Stomach (tissue), 9 donors: ENCODE data around the gene TPBG. TPM values are rescaled to one million over a fixed set of nuclear protein-coding genes. Genes with fewer than 3 reads are reported as not detected.

Source experiments
- DNase-seq, 2 donors: peaks; one replicate each; pipeline versions ENCODE4 v3.0.0 to v3.0.0-alpha.2; 2013 to 2019
- H3K27ac ChIP-seq, 5 donors: fragments of 200-600 bp in 4 of 5; sonication (generic) in 4 of 5; one replicate each; pipeline ENCODE4 v1.5.1; 2013 to 2019; ENCODE audit warnings: mild to moderate bottlenecking in 1 of 5, moderate library complexity in 1 of 5
- H3K27me3 ChIP-seq, 3 donors: fragments of 200-600 bp; sonication (generic); one replicate each; pipeline ENCODE4 v1.5.1; 2017 to 2019; ENCODE audit warnings: mixed run types in 1 of 3
- H3K36me3 ChIP-seq, 4 donors: fragments of 200-600 bp; sonication (generic); 1 replicate in 3 of 4; 2 replicates in 1 of 4; pipeline ENCODE4 v1.5.1; 2016 to 2019
- H3K4me1 ChIP-seq, 4 donors: fragments of 200-600 bp; sonication (generic); one replicate each; pipeline ENCODE4 v1.5.1; 2016 to 2019
- H3K4me3 ChIP-seq, 4 donors: fragments of 200-600 bp; sonication (generic) in 3 of 4; one replicate each; pipeline ENCODE4 v1.5.1; 2016 to 2019; ENCODE audit warnings: mild to moderate bottlenecking in 1 of 4
- H3K9me3 ChIP-seq, 4 donors: fragments of 200-600 bp; sonication (generic); one replicate each; pipeline ENCODE4 v1.5.1; 2016 to 2019
- CTCF ChIP-seq, 7 experiments: fragments of 450-650 bp in 4 of 7; fragments of 200-600 bp in 3 of 7; sonication (generic) in 3 of 7; IDR thresholded peaks; one replicate each; pipeline ENCODE4 v1.5.1; 2016 to 2019; ENCODE audit warnings: antibody characterized with exemption in 7 of 7, control low read depth in 2 of 7, mild to moderate bottlenecking in 1 of 7
- EP300 ChIP-seq: sonication (generic); formaldehyde crosslinking; IDR thresholded peaks from one replicate; pipeline ENCODE4 v1.6.1; 2017; ENCODE audit warnings: antibody characterized with exemption
- POLR2A ChIP-seq, 4 donors: fragments of 450-650 bp; IDR thresholded peaks; one replicate each; pipeline ENCODE4 v1.6.1; 2016; ENCODE audit warnings: antibody characterized with exemption in 4 of 4, control low read depth in 2 of 4, mild to moderate bottlenecking in 1 of 4, moderate library complexity in 1 of 4
- POLR2AphosphoS5 ChIP-seq, 3 donors: sonication (generic); formaldehyde crosslinking; IDR thresholded peaks; one replicate each; pipeline ENCODE4 v1.6.1; 2016; ENCODE audit warnings: antibody characterized with exemption in 3 of 3
- WGBS, 5 donors: extraction: QIAGEN DNeasy Blood & Tissue Kit in 3 of 5; methylation state at CpG; one replicate each; pipeline versions ENCODE4 v1.1.5 to v1.1.7; 2013 to 2018; 5-methylcytosine and 5-hydroxymethylcytosine counted together
- intact Hi-C: fragments of 100-400 bp; cut with DNase I; formaldehyde crosslinking; loops from one replicate; pipeline ENCODE4 v1.15.1; 2023; ENCODE audit warnings: low total_unique reads
- polyA plus RNA-seq, 3 donors: library from polyadenylated mRNA; stranded (reverse); fragments of 200-250 nt; gene quantifications; one replicate each; pipeline ENCODE4 v1.2.3, GENCODE V29; 2013
- total RNA-seq, 5 donors: library from RNA; depleted of rRNA; stranded (reverse); fragments of >200 nt; gene quantifications; one replicate each; pipeline versions ENCODE4 v1.1.0 to v1.2.3, GENCODE V29; 2014 to 2016
- donor health status: healthy with polysubstance abuse.
- donor health status: Bipolar disorder and iron deficiency.
- donor health status: healthy.

The TPBG gene
- total and polyA plus RNA-seq, 8 donors = 1.4 to 21.2 (median 8.5) TPM

- no peaks in the 10 kb centered on the region for H3K4me1 ChIP-seq
- H3K27me3 ChIP-seq = no peaks in the 10 kb centered on the region
- WGBS, 5 donors = 81 to 91% (median 88%) methylated on average over 6 of the region's 6 CpGs
- TF ChIP-seq CTCF (IDR thresholded peaks at IDR 0.05) (no peak), POLR2AphosphoS5 (IDR thresholded peaks at IDR 0.05) (no peak), EP300 (no peak), POLR2A (IDR thresholded peaks at IDR 0.05) (no peak)
- no peak overlapping the region for H3K27ac ChIP-seq
- intact Hi-C loops = no loop called here
- H3K36me3 ChIP-seq = no peaks in the 10 kb centered on the region
- no peak overlapping the region for H3K4me3 ChIP-seq
- no peak for DNase-seq
- no peaks in the 10 kb centered on the region for H3K9me3 ChIP-seq
These were observed 15.5 kb upstream of the TPBG start for GRCh38 chr6:82348130-82348529.

- Histone ChIP-seq H3K4me3 (no peak overlapping the region), H3K9me3 (no peaks in the 10 kb centered on the region), H3K36me3 (no peaks in the 10 kb centered on the region), H3K27ac (no peak overlapping the region), H3K27me3 (no peaks in the 10 kb centered on the region), H3K4me1 (no peaks in the 10 kb centered on the region)
- DNase-seq = no peak
- 69 to 84% (median 78%) methylated on average over 2 of the region's 2 CpGs for WGBS, 5 donors
- intact Hi-C loops = no loop called here
- TF ChIP-seq CTCF (IDR thresholded peaks at IDR 0.05) (no peak), POLR2AphosphoS5 (IDR thresholded peaks at IDR 0.05) (no peak), EP300 (no peak), POLR2A (IDR thresholded peaks at IDR 0.05) (no peak)
These were observed 9.8 kb upstream of the TPBG start for GRCh38 chr6:82353848-82354247.

- Histone ChIP-seq H3K4me3 (no peak overlapping the region), H3K4me1 (peaks cover 6 to 30% (median 23%) of the 10 kb centered on the region in 4 donors), H3K27me3 (peaks cover 0 to 55% (median 8%) of the 10 kb centered on the region in 3 donors), H3K36me3 (no peaks in the 10 kb centered on the region), H3K9me3 (no peaks in the 10 kb centered on the region), H3K27ac (no peak overlapping the region)
- TF ChIP-seq CTCF (IDR thresholded peaks at IDR 0.05) (no peak), POLR2A (IDR thresholded peaks at IDR 0.05) (no peak), EP300 (no peak), POLR2AphosphoS5 (IDR thresholded peaks at IDR 0.05) (no peak)
- WGBS, 5 donors = 52 to 61% (median 56%) methylated on average over 2 of the region's 2 CpGs
- no peak for DNase-seq
- intact Hi-C loops = no loop called here
These were observed 3.1 kb upstream of the TPBG start for GRCh38 chr6:82360552-82360951.

GRCh38 chr6:82361631-82362030, 2.0 kb upstream of the TPBG start:
- Histone ChIP-seq H3K4me1 (peaks cover 9 to 32% (median 26%) of the 10 kb centered on the region in 4 donors), H3K9me3 (no peaks in the 10 kb centered on the region), H3K27ac (no peak overlapping the region), H3K27me3 (peaks cover 0 to 59% (median 10%) of the 10 kb centered on the region in 3 donors), H3K4me3 (no peak overlapping the region), H3K36me3 (no peaks in the 10 kb centered on the region)
- DNase-seq = no peak
- TF ChIP-seq CTCF (IDR thresholded peaks at IDR 0.05) = no peak
- no peak for TF ChIP-seq POLR2AphosphoS5 (IDR thresholded peaks at IDR 0.05)
- TF ChIP-seq EP300 = no peak
- no peak for TF ChIP-seq POLR2A (IDR thresholded peaks at IDR 0.05)
- intact Hi-C loops = no loop called here
- 68 to 89% (median 85%) methylated on average over 3 of the region's 3 CpGs for WGBS, 5 donors
